ENCODE measurements around the gene DGKE. TPM values are rescaled to one million over a fixed set of nuclear protein-coding genes. Genes with fewer than 3 reads are reported as not detected.

DGKE gene
- total RNA-seq, 1 donor from 2014 or later: 6.8 TPM

DNA sequence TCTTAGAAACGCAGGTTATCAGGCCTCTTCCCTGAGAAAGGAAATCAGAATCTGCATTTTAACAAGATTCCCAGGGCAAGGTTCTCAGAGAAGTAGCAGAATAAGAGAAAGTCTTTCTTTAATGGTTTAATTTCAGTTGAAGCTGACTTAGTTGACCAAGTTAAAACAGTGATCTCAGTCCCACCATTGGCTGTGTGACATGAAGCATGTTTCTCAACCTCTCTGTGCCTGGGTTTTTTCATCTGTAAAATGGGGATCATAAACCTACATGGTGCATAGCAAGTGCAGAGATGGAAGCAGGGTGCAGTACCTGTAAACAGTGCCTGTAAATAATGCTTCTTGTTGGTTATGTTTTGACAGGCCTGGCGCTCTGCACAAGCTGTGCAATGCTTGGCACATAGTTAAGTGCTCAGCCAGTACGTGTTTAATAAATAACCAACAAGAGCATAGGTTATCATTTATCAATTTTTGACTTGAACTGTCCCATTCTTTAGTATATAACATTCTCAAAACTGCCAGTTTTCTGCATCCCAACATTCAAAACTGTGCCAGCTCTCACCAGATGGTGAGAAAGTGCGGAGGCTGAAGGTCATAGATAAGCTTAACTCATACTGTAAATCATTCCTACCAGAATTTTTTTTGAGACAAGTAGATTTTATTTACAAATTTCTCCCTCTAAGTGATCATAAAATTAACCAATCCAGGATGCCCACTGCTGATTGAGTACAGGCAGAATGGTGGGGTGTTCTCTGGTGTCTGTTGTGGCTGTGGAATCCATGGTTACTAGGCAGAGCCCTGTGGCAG is 7.1 kb upstream of the DGKE start:
- peaks cover 4% of the 10 kb centered on the region for H3K36me3 Mint-ChIP-seq (ENCODE audit: low read depth)
- no peak for DNase-seq (ENCODE audit: low spot score)
- TF ChIP-seq, protein P1, sequence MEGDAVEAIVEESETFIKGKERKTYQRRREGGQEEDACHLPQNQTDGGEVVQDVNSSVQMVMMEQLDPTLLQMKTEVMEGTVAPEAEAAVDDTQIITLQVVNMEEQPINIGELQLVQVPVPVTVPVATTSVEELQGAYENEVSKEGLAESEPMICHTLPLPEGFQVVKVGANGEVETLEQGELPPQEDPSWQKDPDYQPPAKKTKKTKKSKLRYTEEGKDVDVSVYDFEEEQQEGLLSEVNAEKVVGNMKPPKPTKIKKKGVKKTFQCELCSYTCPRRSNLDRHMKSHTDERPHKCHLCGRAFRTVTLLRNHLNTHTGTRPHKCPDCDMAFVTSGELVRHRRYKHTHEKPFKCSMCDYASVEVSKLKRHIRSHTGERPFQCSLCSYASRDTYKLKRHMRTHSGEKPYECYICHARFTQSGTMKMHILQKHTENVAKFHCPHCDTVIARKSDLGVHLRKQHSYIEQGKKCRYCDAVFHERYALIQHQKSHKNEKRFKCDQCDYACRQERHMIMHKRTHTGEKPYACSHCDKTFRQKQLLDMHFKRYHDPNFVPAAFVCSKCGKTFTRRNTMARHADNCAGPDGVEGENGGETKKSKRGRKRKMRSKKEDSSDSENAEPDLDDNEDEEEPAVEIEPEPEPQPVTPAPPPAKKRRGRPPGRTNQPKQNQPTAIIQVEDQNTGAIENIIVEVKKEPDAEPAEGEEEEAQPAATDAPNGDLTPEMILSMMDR (IDR thresholded peaks at IDR 0.05): no peak
- H3K4me3 Mint-ChIP-seq (ENCODE audit: unreplicated experiment): no peak overlapping the region
- peaks cover 3% of the 10 kb centered on the region for H3K4me1 Mint-ChIP-seq (ENCODE audit: low read depth)
- no peaks in the 10 kb centered on the region for H3K27me3 Mint-ChIP-seq (ENCODE audit: low read depth)
- H3K9me3 Mint-ChIP-seq (ENCODE audit: low read depth): no peaks in the 10 kb centered on the region
- no peak overlapping the region for H3K27ac Mint-ChIP-seq (ENCODE audit: unreplicated experiment)

DNA sequence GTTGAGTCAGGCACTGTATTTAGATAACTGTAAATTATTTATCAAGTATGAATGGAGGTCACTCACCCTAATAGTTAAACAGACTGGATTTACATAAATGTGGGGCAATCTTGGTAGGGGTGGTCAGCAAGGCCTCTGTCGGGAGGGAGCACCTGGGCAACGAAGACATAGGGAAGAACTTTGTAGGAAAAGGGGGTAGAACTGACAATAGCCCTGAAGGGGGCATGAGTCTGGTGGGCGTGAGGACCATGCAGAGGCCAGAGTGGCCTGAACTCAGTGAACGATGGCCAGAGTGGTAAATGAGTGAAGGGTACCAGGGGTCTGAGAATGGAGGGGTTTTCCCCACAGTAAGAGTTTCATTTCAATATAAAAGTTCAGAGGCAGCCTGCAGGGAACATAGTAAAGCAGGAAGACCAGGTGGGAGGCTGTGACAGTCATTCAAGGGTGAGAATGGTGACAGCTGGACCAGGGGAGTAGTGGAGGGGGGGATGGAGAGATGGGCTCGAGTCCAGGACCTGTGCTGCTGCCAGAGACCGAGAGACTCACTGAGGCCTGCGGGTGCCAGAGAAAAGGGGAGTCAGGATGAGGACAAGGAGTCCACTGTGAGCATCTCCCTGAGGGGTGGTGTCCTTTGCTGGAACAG is 3.1 kb upstream of the DGKE start:
- Mint-ChIP-seq H3K9me3 (ENCODE audit: low read depth) (no peaks in the 10 kb centered on the region), H3K36me3 (ENCODE audit: low read depth) (peaks cover 2% of the 10 kb centered on the region), H3K4me3 (ENCODE audit: unreplicated experiment) (no peak overlapping the region), H3K27ac (ENCODE audit: unreplicated experiment) (no peak overlapping the region), H3K27me3 (ENCODE audit: low read depth) (no peaks in the 10 kb centered on the region), H3K4me1 (ENCODE audit: low read depth) (peaks cover 16% of the 10 kb centered on the region)
- no peak for DNase-seq (ENCODE audit: low spot score)
- TF ChIP-seq, protein P1 (IDR thresholded peaks at IDR 0.05): no peak

DNA sequence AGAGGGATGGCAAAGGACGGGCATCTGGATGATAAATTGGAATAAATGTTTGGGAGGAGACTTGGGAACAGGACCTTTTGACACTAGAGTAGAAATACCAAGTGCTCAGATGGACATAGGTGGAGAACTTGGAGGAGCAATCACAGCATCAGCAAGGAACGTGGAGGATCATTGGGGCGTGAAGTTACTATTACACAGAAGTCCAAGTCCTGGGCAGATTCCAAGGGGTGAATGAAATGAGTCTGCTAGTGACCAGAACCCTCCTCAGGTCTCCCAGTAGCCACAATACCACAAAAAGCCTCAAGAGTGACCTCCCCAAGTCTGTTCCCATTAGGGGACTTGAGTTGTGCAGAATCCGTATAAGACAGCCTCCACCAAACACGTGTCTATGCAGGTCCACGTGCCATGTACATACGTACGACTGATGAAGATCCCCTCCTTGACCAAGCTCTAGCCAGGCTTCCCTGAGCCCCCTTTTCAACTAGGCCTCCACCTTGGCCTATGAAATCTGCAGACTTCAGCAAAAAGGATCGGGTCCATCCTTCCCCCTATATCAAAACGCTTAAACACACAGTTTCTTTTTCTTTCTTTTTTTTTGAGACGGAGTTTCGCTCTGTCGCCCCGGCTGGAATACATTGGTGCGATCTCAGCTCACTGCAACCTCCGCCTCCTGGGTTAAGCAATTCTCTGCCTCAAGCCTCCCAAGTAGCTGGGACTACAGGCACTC is 2.4 kb upstream of the DGKE start:
- H3K27me3 Mint-ChIP-seq (ENCODE audit: low read depth): no peaks in the 10 kb centered on the region
- no peaks in the 10 kb centered on the region for H3K9me3 Mint-ChIP-seq (ENCODE audit: low read depth)
- peaks cover 16% of the 10 kb centered on the region for H3K4me1 Mint-ChIP-seq (ENCODE audit: low read depth)
- no peak for DNase-seq (ENCODE audit: low spot score)
- H3K36me3 Mint-ChIP-seq (ENCODE audit: low read depth): peaks cover 2% of the 10 kb centered on the region
- TF ChIP-seq, protein P1 (IDR thresholded peaks at IDR 0.05): no peak
- no peak overlapping the region for H3K4me3 Mint-ChIP-seq (ENCODE audit: unreplicated experiment)
- H3K27ac Mint-ChIP-seq (ENCODE audit: unreplicated experiment): no peak overlapping the region

DNA sequence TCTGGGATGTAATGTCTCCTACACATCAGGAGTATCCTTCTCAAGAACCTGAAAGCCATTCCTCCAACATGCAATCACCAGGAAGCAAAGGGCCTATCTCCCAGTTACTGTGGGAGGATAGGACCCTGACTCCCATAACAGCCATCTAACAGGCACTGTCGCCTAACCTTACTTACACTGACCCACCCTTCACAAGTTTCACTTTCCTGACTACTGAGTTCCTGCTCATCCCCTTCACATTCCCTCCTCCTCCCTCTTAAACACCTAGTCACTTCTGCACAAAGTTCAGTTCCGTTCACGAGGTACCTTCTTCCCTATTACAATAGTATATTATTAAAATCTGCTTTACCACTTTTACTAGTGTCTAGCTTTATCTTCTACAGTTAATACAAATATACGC is 1.5 kb upstream of the DGKE start:
- DNase-seq (ENCODE audit: low spot score): no peak
- Mint-ChIP-seq H3K27me3 (ENCODE audit: low read depth) (no peaks in the 10 kb centered on the region), H3K9me3 (ENCODE audit: low read depth) (no peaks in the 10 kb centered on the region), H3K27ac (ENCODE audit: unreplicated experiment) (no peak overlapping the region), H3K4me3 (ENCODE audit: unreplicated experiment) (peak overlapping the region; percentile 26), H3K36me3 (ENCODE audit: low read depth) (peaks cover 2% of the 10 kb centered on the region), H3K4me1 (ENCODE audit: low read depth) (peaks cover 16% of the 10 kb centered on the region)
- TF ChIP-seq, protein P1 (IDR thresholded peaks at IDR 0.05): no peak

All from chondrocyte (in vitro differentiated cells).